ENCODE results near the gene CDRT15L2.
"Not testable (repeated sequence)": the region's sequence is repeated elsewhere in the genome, so short reads cannot be mapped to it uniquely, and the experiment has no call there.

DNA sequence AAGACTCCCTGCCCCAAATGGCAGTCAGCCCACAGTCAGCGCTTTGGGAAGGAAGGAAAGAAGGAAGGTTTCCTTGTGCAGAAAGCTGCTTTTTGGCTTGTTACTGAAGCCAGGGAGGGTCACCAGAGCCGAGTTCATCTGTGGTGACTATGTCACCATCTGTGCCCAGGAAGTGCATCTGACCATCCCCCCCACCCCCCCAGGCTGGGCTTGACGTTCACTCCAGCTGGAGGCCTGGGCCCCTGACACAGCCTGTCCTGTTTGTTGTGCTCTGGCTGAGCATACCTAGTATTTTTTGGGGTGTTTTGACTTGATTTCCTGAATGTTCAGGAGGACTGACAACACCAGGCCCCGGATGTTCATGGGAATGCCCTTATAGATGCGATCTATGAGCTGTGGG lies 31.6 kb upstream of the CDRT15L2 start:
- TF ChIP-seq POLR2AphosphoS5 (IDR thresholded peaks at IDR 0.05; ENCODE audit: borderline replicate concordance, low read depth, low read length); EZH2 (IDR thresholded peaks at IDR 0.05); FOXP2 (optimal IDR thresholded peaks at IDR 0.05; ENCODE audit: control extremely low read depth, extremely low read length, insufficient read depth): not testable (repeated sequence)
